ENCODE measurements around the gene VAMP5. TPM values are rescaled to one million over a fixed set of nuclear protein-coding genes. Genes with fewer than 3 reads are reported as not detected.
"Not testable (repeated sequence)": the region's sequence is repeated elsewhere in the genome, so short reads cannot be mapped to it uniquely, and the experiment has no call there.

The VAMP5 gene
- total and polyA plus RNA-seq, 4 donors = 9.7 to 74.6 (median 40.2) TPM

DNA sequence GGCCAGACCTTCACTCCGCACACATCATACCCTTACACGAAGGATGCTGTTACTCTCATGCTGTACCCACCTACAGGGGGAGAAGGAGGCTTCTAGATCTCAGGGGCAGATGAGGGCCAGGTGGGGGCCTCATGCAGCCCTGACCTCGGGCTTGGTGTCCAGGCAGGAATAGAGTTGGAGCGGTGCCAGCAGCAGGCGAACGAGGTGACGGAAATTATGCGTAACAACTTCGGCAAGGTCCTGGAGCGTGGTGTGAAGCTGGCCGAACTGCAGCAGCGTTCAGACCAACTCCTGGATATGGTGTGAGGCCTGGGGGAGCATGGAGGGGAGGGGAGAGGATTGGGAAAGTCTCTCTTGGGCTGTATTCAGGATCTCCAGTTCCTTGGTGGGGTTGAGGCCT is 7.3 kb downstream of the VAMP5 start:
- Histone ChIP-seq H3K9ac (ENCODE audit: low read depth in 1 of 2, low read length in 2 of 2) (no peak overlapping the region), H3K27ac (ENCODE audit: low read depth in 1 of 2, low read length in 2 of 2) (no peak overlapping the region), H3K9me3 (ENCODE audit: control insufficient read depth in 4 of 4, low read length in 3 of 4) (no peaks in the 10 kb centered on the region), H3K36me3 (ENCODE audit: control insufficient read depth in 4 of 4, insufficient read depth in 3 of 4, low read depth in 1 of 4, low read length in 3 of 4) (no peaks in the 10 kb centered on the region), H3K4me1 (ENCODE audit: control insufficient read depth in 4 of 4, insufficient read depth in 4 of 4, low read length in 3 of 4) (peaks cover 5 to 43% (median 25%) of the 10 kb centered on the region in 4 donors), H3K4me3 (ENCODE audit: low read depth in 1 of 3, low read length in 3 of 3) (no peak overlapping the region), H3K27me3 (ENCODE audit: control insufficient read depth in 4 of 4, insufficient read depth in 4 of 4, low read length in 3 of 4) (no peaks in the 10 kb centered on the region)
- DNase-seq (ENCODE audit: low spot score) = no peak
- WGBS = 81% methylated on average over 12 of the region's 12 CpGs
- TF ChIP-seq RXRA (IDR thresholded peaks at IDR 0.05) = no peak

GRCh38 chr2:85592299-85592698 is 8.1 kb downstream of the VAMP5 start:
- not testable (repeated sequence) for H3K27ac ChIP-seq (ENCODE audit: low read depth in 1 of 2, low read length in 2 of 2); DNase-seq (ENCODE audit: low spot score); H3K9me3 ChIP-seq (ENCODE audit: control insufficient read depth in 4 of 4, low read length in 3 of 4); H3K9ac ChIP-seq (ENCODE audit: low read depth in 1 of 2, low read length in 2 of 2); H3K36me3 ChIP-seq (ENCODE audit: control insufficient read depth in 4 of 4, insufficient read depth in 3 of 4, low read depth in 1 of 4, low read length in 3 of 4); H3K27me3 ChIP-seq (ENCODE audit: control insufficient read depth in 4 of 4, insufficient read depth in 4 of 4, low read length in 3 of 4); H3K4me3 ChIP-seq (ENCODE audit: low read depth in 1 of 3, low read length in 3 of 3)
- WGBS = 93% methylated on average over 9 of the region's 9 CpGs
- H3K4me1 ChIP-seq (ENCODE audit: control insufficient read depth in 4 of 4, insufficient read depth in 4 of 4, low read length in 3 of 4) = peaks cover 8 to 50% (median 33%) of the 10 kb centered on the region in 4 donors

DNA sequence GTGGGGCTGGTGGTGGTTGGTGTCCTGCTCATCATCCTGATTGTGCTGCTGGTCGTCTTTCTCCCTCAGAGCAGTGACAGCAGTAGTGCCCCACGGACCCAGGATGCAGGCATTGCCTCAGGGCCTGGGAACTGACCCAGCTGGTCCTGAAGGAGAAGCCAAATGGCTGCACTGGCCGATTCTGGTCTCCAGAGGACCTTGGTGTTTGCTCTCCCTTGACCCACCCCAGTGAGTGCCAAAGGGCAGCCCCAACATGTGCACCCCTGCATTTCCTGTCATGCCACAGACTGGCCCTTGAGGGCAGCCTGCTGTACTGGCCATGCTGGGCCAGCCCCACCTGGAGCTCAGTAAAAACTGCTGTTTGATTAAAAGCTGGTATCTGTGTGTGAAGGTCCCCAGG is 8.8 kb downstream of the VAMP5 start:
- no peak for DNase-seq (ENCODE audit: low spot score)
- H3K36me3 ChIP-seq (ENCODE audit: control insufficient read depth in 4 of 4, insufficient read depth in 3 of 4, low read depth in 1 of 4, low read length in 3 of 4) = peaks cover 0 to 4% (median 3%) of the 10 kb centered on the region in 4 donors
- 45% methylated on average over 3 of the region's 3 CpGs for WGBS

More for the DNA sequence above, 8.8 kb downstream of the VAMP5 start:
- H3K27ac ChIP-seq (ENCODE audit: low read depth in 1 of 2, low read length in 2 of 2) = no peak overlapping the region
- TF ChIP-seq CTCF (IDR thresholded peaks at IDR 0.05; ENCODE audit: low read depth, low read length, missing input control) = no peak
- TF ChIP-seq SP1 (IDR thresholded peaks at IDR 0.05) = no peak
- TF ChIP-seq JUND (IDR thresholded peaks at IDR 0.05) = no peak
- no peak for TF ChIP-seq YY1 (IDR thresholded peaks at IDR 0.05)
- TF ChIP-seq ZBTB33 (IDR thresholded peaks at IDR 0.05) = no peak
- no peaks in the 10 kb centered on the region for H3K9me3 ChIP-seq (ENCODE audit: control insufficient read depth in 4 of 4, low read length in 3 of 4)
- no peaks in the 10 kb centered on the region for H3K27me3 ChIP-seq (ENCODE audit: control insufficient read depth in 4 of 4, insufficient read depth in 4 of 4, low read length in 3 of 4)
- H3K4me1 ChIP-seq (ENCODE audit: control insufficient read depth in 4 of 4, insufficient read depth in 4 of 4, low read length in 3 of 4) = peaks cover 11 to 56% (median 39%) of the 10 kb centered on the region in 4 donors
- H3K9ac ChIP-seq (ENCODE audit: low read depth in 1 of 2, low read length in 2 of 2) = no peak overlapping the region
- no peak overlapping the region for H3K4me3 ChIP-seq (ENCODE audit: low read depth in 1 of 3, low read length in 3 of 3)
